ENCODE results near the gene CAMK2B. TPM values are rescaled to one million over a fixed set of nuclear protein-coding genes. Genes with fewer than 3 reads are reported as not detected.

Gene CAMK2B
- total RNA-seq, 1 donor: not detected

DNA sequence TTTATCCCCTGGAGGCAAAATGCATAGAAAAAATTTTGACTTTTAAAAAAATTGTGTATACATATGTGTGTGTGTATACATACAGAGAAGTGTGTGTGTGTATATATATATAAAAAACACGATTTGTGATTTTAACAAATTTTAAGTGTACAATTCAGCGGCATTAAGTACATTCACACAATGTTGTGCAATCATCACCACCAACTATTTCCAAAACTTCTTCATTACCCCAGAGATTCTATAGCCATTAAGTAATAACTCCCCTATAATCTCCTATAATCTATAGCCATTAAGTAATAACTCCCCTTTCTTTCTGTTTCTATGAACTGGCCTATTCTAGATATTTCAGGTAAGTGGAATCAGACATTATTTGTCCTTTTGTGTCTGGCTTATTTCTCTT, 20.7 kb upstream of the CAMK2B start:
- TF ChIP-seq, protein P1, sequence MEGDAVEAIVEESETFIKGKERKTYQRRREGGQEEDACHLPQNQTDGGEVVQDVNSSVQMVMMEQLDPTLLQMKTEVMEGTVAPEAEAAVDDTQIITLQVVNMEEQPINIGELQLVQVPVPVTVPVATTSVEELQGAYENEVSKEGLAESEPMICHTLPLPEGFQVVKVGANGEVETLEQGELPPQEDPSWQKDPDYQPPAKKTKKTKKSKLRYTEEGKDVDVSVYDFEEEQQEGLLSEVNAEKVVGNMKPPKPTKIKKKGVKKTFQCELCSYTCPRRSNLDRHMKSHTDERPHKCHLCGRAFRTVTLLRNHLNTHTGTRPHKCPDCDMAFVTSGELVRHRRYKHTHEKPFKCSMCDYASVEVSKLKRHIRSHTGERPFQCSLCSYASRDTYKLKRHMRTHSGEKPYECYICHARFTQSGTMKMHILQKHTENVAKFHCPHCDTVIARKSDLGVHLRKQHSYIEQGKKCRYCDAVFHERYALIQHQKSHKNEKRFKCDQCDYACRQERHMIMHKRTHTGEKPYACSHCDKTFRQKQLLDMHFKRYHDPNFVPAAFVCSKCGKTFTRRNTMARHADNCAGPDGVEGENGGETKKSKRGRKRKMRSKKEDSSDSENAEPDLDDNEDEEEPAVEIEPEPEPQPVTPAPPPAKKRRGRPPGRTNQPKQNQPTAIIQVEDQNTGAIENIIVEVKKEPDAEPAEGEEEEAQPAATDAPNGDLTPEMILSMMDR (IDR thresholded peaks at IDR 0.05; ENCODE audit: insufficient read depth, low read depth, low read length): no peak
- no peak overlapping the region for H3K4me3 ChIP-seq (ENCODE audit: low read depth, low read length)
- no peak for DNase-seq (ENCODE audit: low read depth)

DNA sequence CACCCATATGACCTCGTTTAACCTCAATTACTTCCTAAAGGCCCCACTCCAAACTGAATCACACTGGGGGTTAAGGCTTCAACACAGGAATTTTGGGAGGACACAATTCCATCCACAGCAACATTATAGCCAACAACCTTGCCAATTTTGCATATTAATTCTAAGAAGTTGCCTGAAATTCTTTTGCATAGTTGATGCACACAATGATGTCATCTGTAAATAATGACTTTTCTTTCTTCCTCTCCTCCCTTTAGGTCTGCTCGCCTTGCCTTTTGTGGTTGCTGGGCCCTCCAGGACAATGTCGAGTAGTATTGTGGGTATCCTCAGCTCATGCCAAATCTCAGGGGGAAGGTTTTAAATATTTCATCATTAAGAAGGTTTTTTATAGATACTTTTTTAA, 16.0 kb upstream of the CAMK2B start:
- no peak for DNase-seq (ENCODE audit: low read depth)
- no peak overlapping the region for H3K4me3 ChIP-seq (ENCODE audit: low read depth, low read length)
- TF ChIP-seq, protein P1 (IDR thresholded peaks at IDR 0.05; ENCODE audit: insufficient read depth, low read depth, low read length): no peak

DNA sequence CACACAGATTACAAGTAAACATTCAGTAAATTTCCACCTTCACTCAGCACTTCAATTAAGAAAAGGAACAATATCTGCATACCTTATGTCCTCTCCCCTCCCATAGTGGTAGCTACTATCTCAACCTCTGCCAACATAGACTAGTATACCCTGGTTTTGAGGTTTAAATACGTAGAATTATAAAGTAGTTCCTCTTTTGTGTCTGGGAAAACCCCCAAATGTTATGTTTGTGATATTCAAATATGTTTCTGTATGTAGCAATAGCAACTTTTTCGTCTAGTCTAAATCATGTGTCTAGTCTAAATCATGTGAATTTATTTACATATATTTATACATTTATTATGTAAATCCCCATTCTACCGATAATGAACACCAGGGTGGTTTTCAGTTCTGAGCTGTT, 13.2 kb upstream of the CAMK2B start:
- no peak for DNase-seq (ENCODE audit: low read depth)
- no peak overlapping the region for H3K4me3 ChIP-seq (ENCODE audit: low read depth, low read length)
- TF ChIP-seq, protein P1 (IDR thresholded peaks at IDR 0.05; ENCODE audit: insufficient read depth, low read depth, low read length): no peak

DNA sequence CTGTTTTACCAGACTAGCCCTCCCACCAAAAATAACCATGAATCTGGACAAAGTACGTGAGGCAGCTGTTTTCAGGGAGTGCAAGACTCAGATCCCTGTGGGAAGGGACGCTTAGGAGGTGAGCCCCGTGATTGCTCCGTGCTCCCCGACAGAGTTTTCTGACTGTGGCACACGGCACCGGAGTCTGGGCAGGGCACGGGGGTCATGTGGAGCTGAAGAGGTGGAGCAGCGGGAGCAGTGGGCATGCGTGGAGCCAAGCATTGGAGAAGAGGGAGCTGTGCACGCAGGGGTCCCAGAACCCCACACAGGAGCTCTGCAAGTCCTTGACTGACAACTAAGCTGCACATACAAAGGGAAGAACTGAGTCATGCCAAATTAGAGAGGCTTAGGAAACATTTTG, 11.1 kb upstream of the CAMK2B start:
- TF ChIP-seq, protein P1 (IDR thresholded peaks at IDR 0.05; ENCODE audit: insufficient read depth, low read depth, low read length): no peak

DNA sequence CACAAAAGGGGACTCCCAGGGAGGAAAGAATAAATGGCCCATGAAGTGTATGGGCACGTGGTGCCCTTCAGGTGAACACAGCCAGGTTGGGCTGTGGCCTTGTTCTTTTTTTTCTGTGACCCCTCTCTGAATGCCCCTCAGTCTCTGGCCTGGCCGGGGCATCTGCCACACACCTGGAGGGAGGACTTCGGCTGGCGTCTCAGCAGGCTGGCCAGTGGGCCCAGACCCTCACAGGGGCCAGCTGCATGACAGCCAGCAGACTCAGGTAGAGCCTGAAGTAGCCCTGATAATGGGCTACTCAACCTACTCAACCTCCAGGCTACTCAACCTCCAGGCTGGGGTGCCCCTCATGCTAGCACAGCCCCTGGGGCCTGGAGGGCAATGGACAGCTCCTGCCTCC, 9.8 kb upstream of the CAMK2B start:
- no peak for DNase-seq (ENCODE audit: low read depth)

More for the DNA sequence above, 11.1 kb upstream of the CAMK2B start:
- DNase-seq (ENCODE audit: low read depth): no peak
- H3K4me3 ChIP-seq (ENCODE audit: low read depth, low read length): no peak overlapping the region

DNA sequence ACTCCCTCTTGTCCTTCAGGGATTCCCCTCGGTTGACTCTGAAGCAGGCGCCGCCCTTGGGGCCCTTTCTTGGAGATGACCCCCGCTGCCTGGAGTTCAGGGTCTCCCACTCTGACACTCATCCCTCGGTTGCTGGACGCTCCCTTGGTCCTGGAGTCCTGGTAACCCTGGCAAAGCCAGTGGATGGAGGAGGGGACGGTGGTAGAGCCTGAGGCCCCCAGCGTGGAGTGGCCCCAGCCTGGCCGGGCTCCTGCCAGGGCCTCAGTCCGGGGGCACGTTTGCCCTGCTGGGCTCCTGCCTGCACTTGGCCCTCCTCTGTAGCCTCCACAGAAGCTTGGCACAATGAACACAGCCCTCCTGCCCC, 9.3 kb upstream of the CAMK2B start:
- DNase-seq (ENCODE audit: low read depth): no peak
- TF ChIP-seq, protein P1 (IDR thresholded peaks at IDR 0.05; ENCODE audit: insufficient read depth, low read depth, low read length): no peak
- no peak overlapping the region for H3K4me3 ChIP-seq (ENCODE audit: low read depth, low read length)

More for the DNA sequence above, 9.8 kb upstream of the CAMK2B start:
- no peak overlapping the region for H3K4me3 ChIP-seq (ENCODE audit: low read depth, low read length)
- TF ChIP-seq, protein P1 (IDR thresholded peaks at IDR 0.05; ENCODE audit: insufficient read depth, low read depth, low read length): no peak

Data from fibroblast of villous mesenchyme (primary cell).